K562 (cell line): ENCODE data around the gene PSME1. TPM values are rescaled to one million over a fixed set of nuclear protein-coding genes. Genes with fewer than 3 reads are reported as not detected.
A peak's percentile ranks its signal among the peaks of the same experiment; 100 is the strongest.

Experiments
- ATAC-seq: fragments of 200-7000 bp; cut with Tn5 transposase; 3 replicates; pipeline ENCODE4 v1.9.1; 2020; ENCODE audit warnings: moderate library complexity
- BruUV-seq: library from RNA; stranded (reverse); fragments of 400-500 nt; replicated peaks from 2 replicates; lab custom pipeline; 2021; lab: Mats Ljungman, UMichigan
- CTCF ChIA-PET: fragments of 300-600 bp; formaldehyde crosslinking; extraction: SDS; loops from one replicate; lab custom pipeline; 2021; ENCODE audit warnings: low intra/inter-chr PET ratio; lab: Yijun Ruan, JAX
- POLR2A ChIA-PET: fragments of 300-600, 350-650 bp; sonication (Branson Sonifier 250); formaldehyde crosslinking; extraction: SDS; loops from one replicate; lab custom pipeline; 2021; ENCODE audit warnings: antibody characterized with exemption, inconsistent platforms; lab: Yijun Ruan, JAX
- DNase-seq, 4 experiments: peaks; one replicate each; pipeline versions ENCODE4 v3.0.0 to v3.0.0-alpha.2; 2011 to 2018; ENCODE audit warnings: low spot score in 3 of 4, mixed read lengths in 3 of 4; ENCODE audit errors: extremely low read depth in 1 of 4
- FAIRE-seq: peaks from 2 replicates; lab custom pipeline; 2011; peaks lifted over from hg19 to GRCh38; lab: Jason Lieb, UNC
- H2AFZ ChIP-seq: 2 replicates; pipeline ENCODE4 v1.6.0; 2011; ENCODE audit warnings: low read depth, low read length, control low read depth, inconsistent platforms
- H3K27ac ChIP-seq: fragments of 200-600 bp; 3 replicates; pipeline ENCODE4 v1.8.0; 2011; ENCODE audit warnings: low read depth, mild to moderate bottlenecking, control low read depth, inconsistent platforms, low read length, moderate library complexity, mixed read lengths; ENCODE audit errors: extremely low read depth
- H3K27me3 ChIP-seq, 2 experiments: fragments of 300-600 bp in 1 of 2; 2 replicates in 1 of 2; 3 replicates in 1 of 2; pipeline versions ENCODE4 v1.6.0 to v1.8.0; 2011; ENCODE audit warnings: inconsistent platforms in 2 of 2, low read length in 2 of 2, mild to moderate bottlenecking in 1 of 2, mixed read lengths in 1 of 2, moderate library complexity in 1 of 2; ENCODE audit not compliant: control insufficient read depth in 2 of 2, insufficient read depth in 2 of 2
- H3K36me3 ChIP-seq: fragments of 300-600 bp; 3 replicates; pipeline ENCODE4 v1.8.0; 2011; ENCODE audit warnings: mild to moderate bottlenecking, low read length, inconsistent platforms; ENCODE audit not compliant: control insufficient read depth, insufficient read depth
- H3K4me1 ChIP-seq, 2 experiments: fragments of 200-600 bp in 1 of 2; replicated peaks in 1 of 2; 2 replicates in 1 of 2; 3 replicates in 1 of 2; pipeline versions ENCODE4 v1.5.1 to v1.8.0; 2011; ENCODE audit warnings: inconsistent platforms in 2 of 2, low read length in 2 of 2, mild to moderate bottlenecking in 1 of 2, mixed read lengths in 1 of 2, moderate library complexity in 1 of 2; ENCODE audit not compliant: control insufficient read depth in 2 of 2, insufficient read depth in 2 of 2
- H3K4me2 ChIP-seq: 2 replicates; pipeline ENCODE4 v1.6.1; 2011; ENCODE audit warnings: low read length, control low read depth, inconsistent platforms, mixed read lengths; ENCODE audit not compliant: insufficient read depth
- H3K4me3 ChIP-seq: fragments of 200-600 bp; sonication (generic), shearing (Covaris generic); 2 replicates; pipeline ENCODE4 v1.5.1; 2016; ENCODE audit warnings: control low read depth, inconsistent platforms
- H3K79me2 ChIP-seq: fragments of 200-600 bp; 3 replicates; pipeline ENCODE4 v1.8.0; 2011; ENCODE audit warnings: low read length, inconsistent platforms; ENCODE audit not compliant: control insufficient read depth, insufficient read depth
- H3K9ac ChIP-seq, 2 experiments: 2 replicates each; pipeline versions ENCODE4 v1.6.0 to v1.6.1; 2011; ENCODE audit warnings: low read depth in 2 of 2, low read length in 2 of 2, control low read depth in 1 of 2, inconsistent platforms in 1 of 2, mild to moderate bottlenecking in 1 of 2, mixed read lengths in 1 of 2; ENCODE audit not compliant: insufficient read depth in 1 of 2
- H3K9me1 ChIP-seq: one replicate; pipeline ENCODE4 v1.6.0; 2011; ENCODE audit warnings: inconsistent platforms, mild to moderate bottlenecking, low read length, moderate library complexity; ENCODE audit not compliant: control insufficient read depth, insufficient read depth
- H3K9me3 ChIP-seq: replicated peaks from 2 replicates; pipeline ENCODE4 v1.5.1; 2011; ENCODE audit warnings: low read depth, low read length, inconsistent platforms; ENCODE audit not compliant: control insufficient read depth, insufficient read depth
- H4K20me1 ChIP-seq: replicated peaks from 2 replicates; pipeline ENCODE4 v1.6.1; 2011; ENCODE audit warnings: low read length, inconsistent platforms, mixed read lengths; ENCODE audit not compliant: control insufficient read depth, insufficient read depth
- CBFA2T2 ChIP-seq: fragments of 450-650 bp; conservative IDR thresholded peaks from 2 replicates; pipeline ENCODE4 v1.6.1; 2017; ENCODE audit warnings: mild to moderate bottlenecking
- DDX20 ChIP-seq: fragments of 450-650 bp; IDR thresholded peaks from 2 replicates; pipeline ENCODE4 v1.6.1; 2016; ENCODE audit warnings: missing genetic modification characterization, low read depth, mild to moderate bottlenecking, missing compliant biosample characterization, moderate library complexity
- EP300 ChIP-seq: IDR thresholded peaks from 2 replicates; pipeline ENCODE4 v1.6.1; 2012; ENCODE audit warnings: low read length, improper control_type of control experiment
- MYC ChIP-seq, 2 experiments: fragments of 250-450 bp in 1 of 2; sonication (Bioruptor Pico) in 1 of 2; IDR thresholded peaks; 2 replicates each; pipeline versions ENCODE4 v1.5.1 to v1.6.1; 2012 to 2021; ENCODE audit warnings: low read depth in 2 of 2, borderline replicate concordance in 1 of 2, improper control_type of control experiment in 1 of 2, low read length in 1 of 2, mild to moderate bottlenecking in 1 of 2, moderate library complexity in 1 of 2
- POLR2G ChIP-seq: fragments of 200-400 bp; formaldehyde crosslinking; IDR thresholded peaks from 2 replicates; pipeline ENCODE4 v1.6.1; 2017; ENCODE audit warnings: low read depth, mild to moderate bottlenecking, antibody characterized with exemption, low read length, moderate library complexity
- SPI1 ChIP-seq: IDR thresholded peaks from 2 replicates; pipeline ENCODE4 v1.6.1; 2011; ENCODE audit warnings: low read depth, low read length, control low read depth, borderline replicate concordance
- SRSF3 ChIP-seq: fragments of 200-400 bp; formaldehyde crosslinking; IDR thresholded peaks from 2 replicates; pipeline ENCODE4 v1.6.1; 2016; ENCODE audit warnings: mild to moderate bottlenecking, low read length, moderate library complexity; ENCODE audit not compliant: insufficient read depth
- TSC22D4 ChIP-seq: fragments of 450-650 bp; IDR thresholded peaks from 2 replicates; pipeline ENCODE4 v1.6.1; 2016; ENCODE audit warnings: missing genetic modification characterization, missing biosample characterization, control low read depth
- ZNF77 ChIP-seq: fragments of 250-450 bp; sonication (Bioruptor Pico); IDR thresholded peaks from 2 replicates; pipeline ENCODE4 v1.5.0; 2020
- ZNF79 ChIP-seq: fragments of 250-450 bp; sonication (Bioruptor Pico); IDR thresholded peaks from 2 replicates; pipeline ENCODE4 v1.4.0; 2020; ENCODE audit warnings: low read depth, mild to moderate bottlenecking, moderate library complexity
- WGBS: fragments of 100-300 bp; shearing (Covaris generic); methylation state at CpG from one replicate; pipeline ENCODE4 v1.1.6; 2016; ENCODE audit warnings: low coverage, mixed read lengths; ENCODE audit not compliant: insufficient coverage; ENCODE audit errors: missing lambda C conversion rate; 5-methylcytosine and 5-hydroxymethylcytosine counted together
- in situ Hi-C: fragments of 300-500 bp; cut with MboI; formaldehyde crosslinking; loops from 4 replicates; pipeline ENCODE4 v1.15.0; 2018; ENCODE audit warnings: inconsistent platforms, mixed read lengths
- intact Hi-C: fragments of 100-400 bp; cut with micrococcal nuclease; formaldehyde crosslinking; loops from 2 replicates; pipeline ENCODE4 v1.14.2; 2022
- polyA plus RNA-seq, 8 experiments: library from polyadenylated mRNA; depleted of rRNA in 4 of 8; stranded (reverse) in 5 of 8; unstranded in 3 of 8; fragments of >200 nt; fragmentation: Nextera tagmentation in 2 of 8; fragmentation: Illumina TruSeq in 1 of 8; extraction: Ambion mirVana in 2 of 8; extraction: Trizol in 1 of 8; gene quantifications; 2 replicates each; pipeline versions ENCODE4 v1.2.1 to v1.2.3, GENCODE V29; 2011 to 2014; ENCODE audit warnings: inconsistent platforms in 1 of 8, missing spikeins in 1 of 8
- total RNA-seq, 7 experiments: library from RNA; depleted of rRNA in 6 of 7; stranded (reverse); fragments of >200 nt in 6 of 7; fragmentation: Illumina TruSeq in 2 of 7; extraction: Trizol in 2 of 7; gene quantifications; 2 replicates each; pipeline versions ENCODE4 v1.2.1 to v1.2.3, GENCODE V29; 2011 to 2021; ENCODE audit warnings: low replicate concordance in 1 of 7
- TF ChIP-seq, protein P1 (sequence below): fragments of 250-450 bp; sonication (Bioruptor Pico); IDR thresholded peaks from 2 replicates; pipeline ENCODE4 v1.4.0; 2020
- TF ChIP-seq, protein P2 (sequence below): sonication (generic); formaldehyde crosslinking; IDR thresholded peaks from 2 replicates; pipeline ENCODE4 v1.4.0; 2020; ENCODE audit warnings: mild to moderate bottlenecking, missing genetic modification reagents
- TF ChIP-seq, protein P3 (sequence below): fragments of 450-650 bp; IDR thresholded peaks from 2 replicates; pipeline ENCODE4 v1.6.1; 2016; ENCODE audit warnings: borderline replicate concordance

PSME1 gene
- total and polyA plus RNA-seq, 9 of the 15 experiments (the other 6 are each of a cell fraction or from before 2014, with no cell fraction given), result 20.3 to 180 (median 67.5) TPM

DNA sequence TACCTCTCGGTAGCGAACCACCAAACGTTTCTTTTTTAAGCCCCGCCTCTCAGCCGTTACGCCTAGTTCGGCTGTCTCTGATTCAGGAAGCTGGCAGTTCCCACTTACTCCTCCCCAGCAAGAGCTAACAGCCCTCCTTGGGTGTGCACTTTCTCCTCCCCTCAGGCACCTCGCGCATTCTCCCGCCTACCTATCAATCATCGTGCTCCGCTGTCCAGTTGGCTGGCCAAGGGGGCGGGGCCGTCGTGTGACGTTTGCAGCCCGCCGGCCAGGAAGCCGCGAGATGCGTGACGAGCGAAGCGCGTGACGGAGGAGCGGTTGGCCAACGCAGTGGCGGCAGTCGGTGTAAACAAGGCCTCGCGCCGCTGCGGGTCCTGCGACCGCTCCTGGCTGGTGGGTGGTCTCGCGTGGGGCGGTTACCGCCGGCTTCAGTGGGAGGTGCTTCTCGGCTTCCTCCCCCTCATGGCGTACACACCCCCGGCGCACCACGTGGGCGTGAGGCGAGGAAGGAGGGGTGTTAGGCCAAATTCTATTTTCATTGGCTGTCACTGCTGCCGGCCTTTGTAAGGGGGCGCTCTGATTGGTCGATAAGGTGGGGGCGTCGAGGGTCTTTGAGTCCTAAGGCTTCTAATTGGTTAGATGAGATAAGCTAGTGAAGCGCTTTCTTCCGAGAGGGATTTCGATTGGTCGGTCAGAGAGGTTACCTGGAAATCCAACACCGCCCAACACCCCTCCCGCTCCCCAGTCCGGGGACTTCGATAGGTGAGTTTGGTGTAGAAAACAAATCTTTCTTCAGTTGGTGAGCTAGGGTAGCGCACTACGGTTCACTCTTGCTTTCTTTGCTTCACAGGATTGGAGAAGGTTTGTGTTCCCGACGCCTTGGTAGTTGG, 21.2 kb upstream of the PSME1 start, which contains the start of the genes DCAF11 and NRL:
Gene DCAF11 (plus strand): TSS at position 246 of the 890 bp plus-strand sequence. CDS start 818 bp downstream, outside the sequence.
Gene NRL (minus strand): TSS at position 418 of the 890 bp plus-strand sequence. CDS start 32,101 bp downstream, outside the sequence.
- Histone ChIP-seq H3K9me3 (no peaks in the 10 kb centered on the region), H3K9ac (peak within 1 kb of the TSS; percentile 89 to 97), H2AFZ (peak within 1 kb of the TSS; percentile 98), H3K27ac (peak within 1 kb of the TSS; percentile 95), H3K4me3 (peak within 1 kb of the TSS; percentile 51), H3K4me2 (peak within 1 kb of the TSS; percentile 94), H3K27me3 (no peaks in the 10 kb centered on the region), H3K9me1 (no peaks in the 10 kb centered on the region), H4K20me1 (no peaks in the 10 kb centered on the region), H3K79me2 (peaks cover 18% of the 10 kb centered on the region), H3K36me3 (peaks cover 36% of the 10 kb centered on the region; the same call in 2 of the 3 replicates), H3K4me1 (peaks cover 10% of the 10 kb centered on the region in 2 experiments; a peak in 4 of 5 replicates)
- CTCF ChIA-PET, result interaction anchor here (0.6 kb wide), 1 partner anchor 313 kb away, joined by 3 read pairs; no protein-coding TSS in a partner anchor
- in situ Hi-C loops (no loop called here), intact Hi-C loops (loop anchor here (2.0 kb wide), 2 partner anchors 20 to 32 kb away; partner anchors contain the start of genes PCK2, PSME2 and RNF31)
- no TSS peak for BruUV-seq
- peak; percentile 88 to 97 (median 93) for DNase-seq
- under 1% methylated on average over 52 of the region's 65 CpGs for WGBS
- peak; percentile 91 for ATAC-seq
- peak; percentile 100 for FAIRE-seq
- POLR2A ChIA-PET, result interaction anchor here (0.6 to 5.0 kb wide), 24 partner anchors 7 to 1891 kb away, joined by 3 to 38 read pairs (median 4); partner anchors contain the start of genes CHMP4A, DHRS1, EMC9 and NOP9
- TF ChIP-seq CBFA2T2 (peak; percentile 50; the same call in 1 of the 2 replicates), EP300 (no peak; the same call in 1 of the 2 replicates), MYC (IDR thresholded peaks at IDR 0.05; ENCODE audit: low read depth, low read length) (peak; percentile 97), MYC (CRISPR knock-in tag; IDR thresholded peaks at IDR 0.05; ENCODE audit: borderline replicate concordance, low read depth) (peak; percentile 98), SRSF3 (no peak), POLR2G (peak; percentile 84), SPI1 (0 out of 2 replicates have a peak, but pooled peaks have one; percentile 14), ZNF77 (CRISPR knock-in tag) (no peak), ZNF79 (no peak), TSC22D4 (tag) (no peak), DDX20 (tag) (no peak)
- TF ChIP-seq, protein P1, sequence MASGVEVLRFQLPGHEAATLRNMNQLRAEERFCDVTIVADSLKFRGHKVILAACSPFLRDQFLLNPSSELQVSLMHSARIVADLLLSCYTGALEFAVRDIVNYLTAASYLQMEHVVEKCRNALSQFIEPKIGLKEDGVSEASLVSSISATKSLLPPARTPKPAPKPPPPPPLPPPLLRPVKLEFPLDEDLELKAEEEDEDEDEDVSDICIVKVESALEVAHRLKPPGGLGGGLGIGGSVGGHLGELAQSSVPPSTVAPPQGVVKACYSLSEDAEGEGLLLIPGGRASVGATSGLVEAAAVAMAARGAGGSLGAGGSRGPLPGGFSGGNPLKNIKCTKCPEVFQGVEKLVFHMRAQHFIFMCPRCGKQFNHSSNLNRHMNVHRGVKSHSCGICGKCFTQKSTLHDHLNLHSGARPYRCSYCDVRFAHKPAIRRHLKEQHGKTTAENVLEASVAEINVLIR (CRISPR knock-in tag), result peak; percentile 83
- TF ChIP-seq, protein P2, sequence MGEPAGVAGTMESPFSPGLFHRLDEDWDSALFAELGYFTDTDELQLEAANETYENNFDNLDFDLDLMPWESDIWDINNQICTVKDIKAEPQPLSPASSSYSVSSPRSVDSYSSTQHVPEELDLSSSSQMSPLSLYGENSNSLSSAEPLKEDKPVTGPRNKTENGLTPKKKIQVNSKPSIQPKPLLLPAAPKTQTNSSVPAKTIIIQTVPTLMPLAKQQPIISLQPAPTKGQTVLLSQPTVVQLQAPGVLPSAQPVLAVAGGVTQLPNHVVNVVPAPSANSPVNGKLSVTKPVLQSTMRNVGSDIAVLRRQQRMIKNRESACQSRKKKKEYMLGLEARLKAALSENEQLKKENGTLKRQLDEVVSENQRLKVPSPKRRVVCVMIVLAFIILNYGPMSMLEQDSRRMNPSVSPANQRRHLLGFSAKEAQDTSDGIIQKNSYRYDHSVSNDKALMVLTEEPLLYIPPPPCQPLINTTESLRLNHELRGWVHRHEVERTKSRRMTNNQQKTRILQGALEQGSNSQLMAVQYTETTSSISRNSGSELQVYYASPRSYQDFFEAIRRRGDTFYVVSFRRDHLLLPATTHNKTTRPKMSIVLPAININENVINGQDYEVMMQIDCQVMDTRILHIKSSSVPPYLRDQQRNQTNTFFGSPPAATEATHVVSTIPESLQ (CRISPR knock-in tag), result 0 out of 2 replicates have a peak, but pooled peaks have one; percentile 6
- TF ChIP-seq, protein P3, sequence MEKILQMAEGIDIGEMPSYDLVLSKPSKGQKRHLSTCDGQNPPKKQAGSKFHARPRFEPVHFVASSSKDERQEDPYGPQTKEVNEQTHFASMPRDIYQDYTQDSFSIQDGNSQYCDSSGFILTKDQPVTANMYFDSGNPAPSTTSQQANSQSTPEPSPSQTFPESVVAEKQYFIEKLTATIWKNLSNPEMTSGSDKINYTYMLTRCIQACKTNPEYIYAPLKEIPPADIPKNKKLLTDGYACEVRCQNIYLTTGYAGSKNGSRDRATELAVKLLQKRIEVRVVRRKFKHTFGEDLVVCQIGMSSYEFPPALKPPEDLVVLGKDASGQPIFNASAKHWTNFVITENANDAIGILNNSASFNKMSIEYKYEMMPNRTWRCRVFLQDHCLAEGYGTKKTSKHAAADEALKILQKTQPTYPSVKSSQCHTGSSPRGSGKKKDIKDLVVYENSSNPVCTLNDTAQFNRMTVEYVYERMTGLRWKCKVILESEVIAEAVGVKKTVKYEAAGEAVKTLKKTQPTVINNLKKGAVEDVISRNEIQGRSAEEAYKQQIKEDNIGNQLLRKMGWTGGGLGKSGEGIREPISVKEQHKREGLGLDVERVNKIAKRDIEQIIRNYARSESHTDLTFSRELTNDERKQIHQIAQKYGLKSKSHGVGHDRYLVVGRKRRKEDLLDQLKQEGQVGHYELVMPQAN, result peak; percentile 97
